Fibroblast of skin of right biceps (primary cell): ENCODE data around the gene KXD1.

Source experiments
- DNase-seq: peaks from one replicate; pipeline ENCODE4 v3.0.0-alpha.2; 2013

The KXD1 gene

GRCh38 chr19:18618236-18618635 is 60.6 kb downstream of the KXD1 start:
- DNase-seq = no peak
